HUES64 (cell line): Measurements from ENCODE around the gene SCYGR1.
"Not testable (repeated sequence)": the region's sequence is repeated elsewhere in the genome, so short reads cannot be mapped to it uniquely, and the experiment has no call there.

Experiments used
- H3K27ac ChIP-seq: 2 replicates; pipeline ENCODE4 v1.7.0; 2013; ENCODE audit warnings: low read depth, low read length, inconsistent platforms
- H3K27me3 ChIP-seq: 2 replicates; pipeline ENCODE4 v1.6.1; 2013; ENCODE audit warnings: mild to moderate bottlenecking, low read length; ENCODE audit not compliant: insufficient read depth
- H3K36me3 ChIP-seq: 2 replicates; pipeline ENCODE4 v1.6.1; 2013; ENCODE audit warnings: mild to moderate bottlenecking, low read length; ENCODE audit not compliant: insufficient read depth
- H3K4me1 ChIP-seq: 2 replicates; pipeline ENCODE4 v1.6.1; 2013; ENCODE audit warnings: mild to moderate bottlenecking, low read length, moderate library complexity; ENCODE audit not compliant: insufficient read depth
- H3K4me3 ChIP-seq: 2 replicates; pipeline ENCODE4 v1.5.1; 2013; ENCODE audit warnings: mild to moderate bottlenecking, low read length, moderate library complexity
- H3K9ac ChIP-seq: 2 replicates; pipeline ENCODE4 v1.6.1; 2013; ENCODE audit warnings: mild to moderate bottlenecking, low read depth, low read length
- H3K9me3 ChIP-seq: 2 replicates; pipeline ENCODE4 v1.6.1; 2013; ENCODE audit warnings: low read depth, low read length; ENCODE audit not compliant: insufficient read depth
- WGBS: fragments of 150-250, 120-280 bp; methylation state at CpG from one replicate; pipeline ENCODE4 v1.1.7; 2013; ENCODE audit warnings: missing lambda C conversion rate; 5-methylcytosine and 5-hydroxymethylcytosine counted together

Gene SCYGR1

GRCh38 chr2:227366769-227367426 lies 20.9 kb downstream of the SCYGR1 start:
- H3K9ac ChIP-seq: no peak overlapping the region
- no peaks in the 10 kb centered on the region for H3K36me3 ChIP-seq
- H3K4me3 ChIP-seq: no peak overlapping the region
- H3K27me3 ChIP-seq: no peaks in the 10 kb centered on the region
- 90% methylated on average over 11 of the region's 11 CpGs for WGBS
- H3K27ac ChIP-seq: no peak overlapping the region
- H3K4me1 ChIP-seq: no peaks in the 10 kb centered on the region
- H3K9me3 ChIP-seq: no peaks in the 10 kb centered on the region

DNA sequence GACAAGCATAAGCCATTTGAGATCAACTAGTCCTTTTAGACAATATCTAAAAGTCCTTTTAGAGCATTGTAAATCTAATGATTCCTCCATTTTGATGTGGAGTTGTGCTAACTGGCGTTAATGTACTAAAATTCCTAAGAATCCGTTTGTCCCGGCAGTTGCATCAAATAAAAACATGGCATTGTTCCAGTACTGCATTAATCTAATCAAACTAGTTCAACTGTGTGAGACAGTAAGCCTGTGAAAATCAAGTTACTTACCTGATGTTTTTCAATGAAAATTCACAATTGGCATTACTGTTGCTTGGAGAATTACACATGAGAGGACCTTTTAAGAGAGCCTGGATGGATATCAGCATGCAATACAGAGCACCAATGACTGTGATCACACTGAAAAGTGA lies 21.9 kb downstream of the SCYGR1 start:
- 96% methylated on average over 3 of the region's 3 CpGs for WGBS
- no peaks in the 10 kb centered on the region for H3K4me1 ChIP-seq
- H3K9ac ChIP-seq: no peak overlapping the region
- no peak overlapping the region for H3K4me3 ChIP-seq
- H3K27ac ChIP-seq: no peak overlapping the region
- no peaks in the 10 kb centered on the region for H3K27me3 ChIP-seq
- peaks cover 1% of the 10 kb centered on the region; the same call in 1 of the 2 replicates for H3K36me3 ChIP-seq
- H3K9me3 ChIP-seq: no peaks in the 10 kb centered on the region

DNA sequence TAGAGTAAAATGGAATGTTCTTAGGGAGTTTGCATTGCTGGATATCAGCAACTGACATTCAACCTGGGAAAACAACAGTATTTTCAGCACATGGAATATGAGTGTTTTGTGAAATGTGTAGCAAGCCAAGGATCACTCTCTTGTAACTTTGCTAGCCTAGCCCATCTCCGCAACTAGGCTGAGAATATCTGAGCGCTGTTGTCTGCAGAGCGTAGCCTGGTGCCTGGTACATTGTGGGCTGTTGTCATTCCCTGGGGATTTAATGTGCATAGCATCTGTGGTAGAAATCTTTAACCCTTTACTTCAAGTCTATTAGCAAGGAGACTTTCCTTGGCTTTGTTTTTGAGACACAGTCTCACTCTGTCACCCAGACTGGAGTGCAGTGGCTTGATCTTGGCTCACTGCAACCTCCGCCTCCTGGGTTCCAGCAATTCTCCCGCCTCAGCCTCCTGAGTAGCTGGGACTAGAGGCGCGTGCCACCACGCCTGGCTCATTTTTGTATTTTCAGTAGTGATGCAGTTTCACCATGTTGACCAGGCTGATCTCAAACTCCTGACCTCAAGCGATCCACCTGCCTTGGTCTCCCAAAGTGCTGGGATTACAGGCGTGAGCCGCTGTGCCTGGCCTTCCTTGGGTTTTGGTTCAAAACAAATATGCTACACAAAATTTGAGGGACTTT lies 23.0 kb downstream of the SCYGR1 start:
- not testable (repeated sequence) for H3K4me1 ChIP-seq

GRCh38 chr2:227363756-227364155 lies 24.0 kb downstream of the SCYGR1 start:
- no peak overlapping the region for H3K27ac ChIP-seq
- no peak overlapping the region for H3K4me3 ChIP-seq
- H3K36me3 ChIP-seq: peaks cover 19% of the 10 kb centered on the region
- 86% methylated on average over 6 of the region's 6 CpGs for WGBS
- no peaks in the 10 kb centered on the region for H3K27me3 ChIP-seq
- H3K9ac ChIP-seq: no peak overlapping the region
- no peaks in the 10 kb centered on the region for H3K4me1 ChIP-seq
- no peaks in the 10 kb centered on the region for H3K9me3 ChIP-seq

More for the DNA sequence above, 23.0 kb downstream of the SCYGR1 start:
- H3K9ac ChIP-seq, H3K27ac ChIP-seq, H3K9me3 ChIP-seq, H3K4me3 ChIP-seq, H3K27me3 ChIP-seq: not testable (repeated sequence)
- peaks cover 10% of the 10 kb centered on the region; the same call in 1 of the 2 replicates for H3K36me3 ChIP-seq
- WGBS: 92% methylated on average over 11 of the region's 11 CpGs

DNA sequence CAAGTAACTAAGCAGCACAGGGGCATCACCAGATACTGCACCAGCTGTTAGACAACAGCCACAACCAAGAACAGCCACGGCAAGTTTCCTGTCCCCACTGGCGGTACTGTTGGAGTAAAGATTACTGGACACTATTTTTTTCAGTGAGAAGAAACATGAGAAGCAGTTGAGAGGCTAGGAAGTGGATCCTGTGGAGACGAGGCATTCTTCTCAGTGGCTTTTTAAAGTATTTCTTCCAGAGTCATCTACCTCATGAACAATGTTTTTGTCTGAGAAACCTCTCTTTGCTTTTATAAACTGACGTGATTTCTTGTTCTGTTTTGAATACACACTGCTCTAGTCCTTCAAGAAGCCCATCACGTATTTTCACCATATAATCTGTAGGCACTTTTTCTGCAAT lies 27.4 kb downstream of the SCYGR1 start:
- Histone ChIP-seq H3K9ac (no peak overlapping the region), H3K9me3 (no peaks in the 10 kb centered on the region), H3K4me1 (no peaks in the 10 kb centered on the region), H3K36me3 (peaks cover 52% of the 10 kb centered on the region), H3K27ac (no peak overlapping the region), H3K27me3 (no peaks in the 10 kb centered on the region), H3K4me3 (no peak overlapping the region)
- 87% methylated on average over 5 of the region's 5 CpGs for WGBS

DNA sequence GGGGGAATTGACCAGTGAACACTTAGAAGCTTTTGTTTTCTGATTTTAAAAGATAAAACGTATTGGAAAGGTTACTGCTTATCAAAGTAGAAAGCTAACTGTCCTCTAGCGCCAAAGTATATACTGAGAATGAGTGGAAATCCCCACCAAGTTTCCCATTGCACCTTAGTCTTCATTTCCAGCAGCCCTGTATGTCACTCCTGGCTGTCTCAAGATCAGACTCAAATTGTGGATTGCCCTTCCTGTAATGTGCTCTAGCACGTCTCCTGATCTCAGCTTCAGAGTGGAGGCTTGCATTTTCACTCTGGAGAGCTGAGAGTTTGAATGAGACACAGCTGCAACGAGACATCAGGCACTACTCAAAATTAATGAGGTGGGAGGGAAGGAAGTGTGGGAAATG lies 36.1 kb downstream of the SCYGR1 start:
- Histone ChIP-seq H3K9ac (no peak overlapping the region), H3K9me3 (no peaks in the 10 kb centered on the region), H3K27ac (no peak overlapping the region), H3K27me3 (no peaks in the 10 kb centered on the region), H3K4me1 (no peaks in the 10 kb centered on the region), H3K36me3 (peaks cover 55% of the 10 kb centered on the region), H3K4me3 (no peak overlapping the region)
- WGBS: 86% methylated on average over 4 of the region's 4 CpGs

DNA sequence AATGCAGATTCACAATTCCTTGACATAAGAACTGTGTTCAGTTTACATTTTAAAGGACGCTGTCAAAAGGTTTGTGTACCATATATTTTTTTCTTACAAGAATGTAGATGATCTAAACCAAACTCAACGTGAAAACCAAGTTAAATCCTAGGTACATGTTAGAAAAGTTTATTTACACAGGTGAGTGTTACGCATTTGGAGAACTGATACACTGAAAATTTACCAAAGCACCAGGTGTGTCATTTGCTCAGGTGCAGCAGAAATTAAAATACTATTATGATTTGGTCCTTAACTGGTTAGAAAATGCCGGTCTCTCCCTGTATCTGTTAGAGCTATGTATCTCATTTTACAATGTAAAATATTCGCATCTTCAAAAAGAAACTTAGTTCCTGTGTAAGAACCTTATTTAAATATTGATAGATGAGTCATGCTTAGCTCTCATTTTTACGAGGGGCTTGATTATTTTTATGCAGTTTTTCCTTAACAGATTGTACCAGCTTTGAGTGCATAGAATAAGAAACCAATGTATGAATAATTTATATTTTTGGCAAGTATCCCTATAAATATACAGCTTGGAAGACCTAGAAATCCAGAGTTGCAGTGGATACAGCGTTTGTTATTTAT lies 37.6 kb downstream of the SCYGR1 start:
- H3K27ac ChIP-seq: no peak overlapping the region
- 99% methylated on average over 5 of the region's 7 CpGs for WGBS
- H3K4me3 ChIP-seq: no peak overlapping the region
- no peaks in the 10 kb centered on the region for H3K4me1 ChIP-seq
- H3K9me3 ChIP-seq: no peaks in the 10 kb centered on the region
- no peaks in the 10 kb centered on the region for H3K27me3 ChIP-seq
- H3K36me3 ChIP-seq: peaks cover 52% of the 10 kb centered on the region
- no peak overlapping the region for H3K9ac ChIP-seq

DNA sequence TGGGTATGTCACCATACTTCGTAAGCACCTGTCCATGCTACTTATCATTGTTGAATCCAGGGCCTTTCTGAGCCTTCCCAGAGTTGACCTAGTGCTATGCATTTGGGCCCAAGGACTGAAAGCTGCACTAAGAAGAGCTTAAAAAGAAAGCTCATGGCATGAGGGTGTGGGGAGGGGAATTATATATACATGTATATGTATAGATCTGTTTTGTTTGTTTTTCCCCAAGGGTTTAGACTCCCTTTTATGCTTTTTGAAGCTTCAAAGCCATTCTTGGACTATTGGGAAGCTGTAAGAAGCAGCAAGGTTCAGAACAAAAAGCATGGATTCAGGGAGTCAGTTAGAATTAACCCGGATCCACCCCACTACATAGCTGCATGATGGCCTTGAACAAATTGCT lies 39.4 kb downstream of the SCYGR1 start:
- Histone ChIP-seq H3K27ac (no peak overlapping the region), H3K9ac (no peak overlapping the region), H3K27me3 (no peaks in the 10 kb centered on the region), H3K9me3 (no peaks in the 10 kb centered on the region), H3K36me3 (peaks cover 54% of the 10 kb centered on the region), H3K4me3 (no peak overlapping the region), H3K4me1 (no peaks in the 10 kb centered on the region)
- 92% methylated on average over 2 of the region's 2 CpGs for WGBS

DNA sequence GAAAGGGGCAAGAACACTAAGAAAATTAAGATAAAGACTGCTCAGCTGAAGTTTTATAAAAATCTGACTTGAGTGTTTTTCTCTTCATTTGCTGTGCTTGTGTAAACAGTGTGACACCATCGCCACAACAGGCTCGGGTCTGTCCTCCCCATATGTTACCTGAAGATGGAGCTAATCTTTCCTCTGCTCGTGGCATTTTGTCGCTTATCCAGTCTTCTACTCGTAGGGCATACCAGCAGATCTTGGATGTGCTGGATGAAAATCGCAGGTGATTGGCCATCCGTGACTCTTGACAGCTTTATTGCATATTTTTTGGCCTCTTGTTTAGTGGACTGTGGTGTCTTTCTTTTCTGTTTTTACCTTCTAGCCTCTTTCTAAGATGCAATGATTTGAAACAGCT lies 40.6 kb downstream of the SCYGR1 start:
- no peaks in the 10 kb centered on the region for H3K27me3 ChIP-seq
- H3K36me3 ChIP-seq: peaks cover 57% of the 10 kb centered on the region
- H3K9ac ChIP-seq: no peak overlapping the region
- no peaks in the 10 kb centered on the region for H3K9me3 ChIP-seq
- H3K27ac ChIP-seq: no peak overlapping the region
- WGBS: 85% methylated on average over 7 of the region's 7 CpGs
- H3K4me1 ChIP-seq: no peaks in the 10 kb centered on the region
- H3K4me3 ChIP-seq: no peak overlapping the region

- no peaks in the 10 kb centered on the region for H3K27me3 ChIP-seq
- no peaks in the 10 kb centered on the region for H3K4me1 ChIP-seq
- H3K9ac ChIP-seq: no peak overlapping the region
- no peak overlapping the region for H3K4me3 ChIP-seq
- no peak overlapping the region for H3K27ac ChIP-seq
- 91% methylated on average over 2 of the region's 2 CpGs for WGBS
- no peaks in the 10 kb centered on the region for H3K9me3 ChIP-seq
- peaks cover 69% of the 10 kb centered on the region for H3K36me3 ChIP-seq
Observed at GRCh38 chr2:227344231-227344630, 43.5 kb downstream of the SCYGR1 start.

GRCh38 chr2:227341553-227341952 lies 46.2 kb downstream of the SCYGR1 start:
- WGBS: no CpG with 5 or more reads among the region's 2 CpGs
- Histone ChIP-seq H3K4me1 (no peaks in the 10 kb centered on the region), H3K36me3 (peaks cover 66% of the 10 kb centered on the region), H3K9me3 (no peaks in the 10 kb centered on the region), H3K27me3 (no peaks in the 10 kb centered on the region), H3K27ac (no peak overlapping the region), H3K4me3 (no peak overlapping the region), H3K9ac (no peak overlapping the region)
